NCI-H460 (cell line): ENCODE results near the gene CLIC5. TPM values are rescaled to one million over a fixed set of nuclear protein-coding genes. Genes with fewer than 3 reads are reported as not detected.

ENCODE experiments used
- DNase-seq: peaks from one replicate; pipeline ENCODE4 v3.0.0-alpha.2; 2016; ENCODE audit warnings: low read depth; ENCODE audit errors: extremely low read depth
- small RNA-seq, 2 experiments: library from RNA; depleted of rRNA; stranded (forward); fragments of <200 nt; gene quantifications; one replicate each; pipeline ENCODE3, GENCODE V24; 2014
- total RNA-seq: library from RNA; depleted of rRNA; stranded (reverse); fragments of >200 nt; shearing (Covaris generic); gene quantifications from 2 replicates; pipeline ENCODE4 v1.2.3, GENCODE V29; 2014; rRNA removed

CLIC5 gene
- total RNA-seq, 1 experiment from 2014 or later, result not detected

DNA sequence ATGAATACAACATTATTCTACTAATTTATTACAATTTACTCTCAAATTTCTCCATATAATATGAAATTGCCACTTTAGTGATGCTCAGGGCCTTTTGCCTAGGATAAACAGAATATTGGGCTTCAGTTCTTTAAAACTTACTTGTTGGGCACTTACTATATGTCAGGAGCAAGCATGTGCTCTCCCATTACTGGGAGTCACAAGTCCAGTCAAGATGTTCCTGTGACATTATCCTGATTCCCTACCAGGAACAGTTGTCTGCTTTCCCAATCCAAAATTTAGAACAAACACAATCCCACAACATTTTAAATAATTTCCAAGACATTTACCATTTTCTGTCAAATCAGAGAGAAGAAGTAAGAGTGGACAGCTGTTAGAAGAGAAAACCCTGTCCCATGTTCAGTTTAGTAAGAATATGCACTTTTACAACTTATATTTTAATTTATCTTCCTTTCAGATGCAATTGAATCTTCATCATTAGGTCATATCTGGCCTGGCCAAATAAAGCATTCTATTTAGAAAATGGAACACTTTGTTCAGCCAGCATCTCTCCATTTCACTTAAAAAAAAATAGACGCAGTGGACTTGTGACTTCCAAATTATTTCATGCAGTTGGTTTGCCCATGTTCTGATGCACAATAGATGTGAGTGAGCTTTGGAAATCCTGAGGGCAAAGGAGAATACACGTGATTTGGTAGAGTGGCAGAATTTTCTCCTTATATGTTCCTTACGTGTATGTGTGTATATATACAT is 159.8 kb downstream of the CLIC5 start:
- no peak for DNase-seq

- DNase-seq, result no peak
These were observed 161.4 kb downstream of the CLIC5 start for GRCh38 chr6:45854149-45854742.

GRCh38 chr6:45851034-45851400 is 164.6 kb downstream of the CLIC5 start:
- DNase-seq, result no peak

GRCh38 chr6:45850378-45851033 is 165.2 kb downstream of the CLIC5 start:
- DNase-seq, result no peak

GRCh38 chr6:45845567-45845966 is 170.1 kb downstream of the CLIC5 start:
- no peak for DNase-seq

GRCh38 chr6:45844986-45845385 is 170.7 kb downstream of the CLIC5 start:
- no peak for DNase-seq

DNA sequence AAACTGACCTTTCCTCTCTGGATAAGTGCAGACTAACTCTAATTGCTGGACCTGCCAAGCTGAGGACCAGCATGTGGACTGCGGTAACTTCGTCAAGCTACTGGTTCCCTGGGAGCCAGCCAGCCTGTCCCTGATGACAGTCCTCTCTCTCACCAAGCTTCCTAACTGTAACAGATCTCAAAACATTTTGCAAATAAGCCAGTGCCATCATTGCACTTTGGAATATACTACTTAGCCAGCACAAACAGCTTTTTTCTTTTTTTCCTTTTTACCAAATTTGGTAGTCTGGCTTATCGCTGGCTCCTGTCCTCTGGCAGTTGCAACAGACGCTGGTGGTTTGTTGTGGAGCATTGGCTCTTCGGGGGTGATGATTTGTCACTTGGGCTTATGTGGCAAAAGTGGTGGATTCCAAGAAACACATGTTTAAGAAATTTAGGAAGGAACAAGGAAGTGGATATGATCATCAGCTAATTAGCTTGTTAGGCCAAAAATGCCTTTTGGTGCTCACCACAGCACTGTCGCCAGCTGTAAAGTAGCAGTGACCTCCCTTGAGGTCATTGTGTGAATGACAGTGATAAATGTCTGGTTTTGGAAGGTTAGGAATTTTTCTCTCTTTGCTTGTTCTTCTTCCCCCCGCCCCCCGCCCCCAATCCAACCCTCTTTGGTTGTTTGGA is 171.7 kb downstream of the CLIC5 start:
- DNase-seq, result no peak

- no peak for DNase-seq
These were observed 174.6 kb downstream of the CLIC5 start for GRCh38 chr6:45841062-45841461.

DNA sequence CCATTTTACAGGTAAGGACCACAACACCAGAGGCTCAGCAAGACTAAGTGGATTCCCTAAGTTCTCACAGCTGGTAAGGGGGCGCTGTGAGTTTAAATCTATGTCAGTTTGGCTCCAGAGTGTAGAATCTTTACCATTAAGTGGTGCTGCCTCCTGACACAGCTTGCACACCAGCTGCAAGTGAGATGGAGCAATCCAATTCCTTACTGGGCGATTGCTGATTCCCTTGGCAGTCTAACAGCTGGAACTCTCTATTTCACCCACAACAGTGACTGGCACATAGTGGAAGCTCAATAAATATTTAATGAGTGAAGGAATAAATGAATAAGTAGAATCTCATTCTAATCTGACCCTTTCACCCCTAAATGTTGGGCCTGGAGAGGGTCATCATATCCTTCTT is 176.7 kb downstream of the CLIC5 start:
- no peak for DNase-seq

DNA sequence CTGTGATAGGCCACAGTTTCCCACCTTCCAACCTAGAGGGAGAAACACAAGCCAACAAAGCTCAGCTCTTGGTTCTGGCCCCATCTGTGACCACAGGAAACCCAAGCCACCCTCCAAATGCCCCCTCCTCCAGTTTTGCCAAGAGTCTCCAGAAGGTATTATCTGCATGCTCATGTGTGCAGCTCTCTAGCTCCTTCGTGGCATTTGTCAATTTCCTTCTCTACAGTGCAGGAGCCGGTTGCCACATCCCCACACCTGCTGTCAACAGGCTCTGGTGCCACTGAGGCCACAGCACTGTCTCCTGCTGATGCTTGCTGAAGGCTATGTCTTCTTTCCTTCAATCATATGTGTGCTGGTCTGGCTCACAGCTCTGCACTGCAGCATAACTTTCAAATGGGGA is 177.2 kb downstream of the CLIC5 start:
- no peak for DNase-seq

DNA sequence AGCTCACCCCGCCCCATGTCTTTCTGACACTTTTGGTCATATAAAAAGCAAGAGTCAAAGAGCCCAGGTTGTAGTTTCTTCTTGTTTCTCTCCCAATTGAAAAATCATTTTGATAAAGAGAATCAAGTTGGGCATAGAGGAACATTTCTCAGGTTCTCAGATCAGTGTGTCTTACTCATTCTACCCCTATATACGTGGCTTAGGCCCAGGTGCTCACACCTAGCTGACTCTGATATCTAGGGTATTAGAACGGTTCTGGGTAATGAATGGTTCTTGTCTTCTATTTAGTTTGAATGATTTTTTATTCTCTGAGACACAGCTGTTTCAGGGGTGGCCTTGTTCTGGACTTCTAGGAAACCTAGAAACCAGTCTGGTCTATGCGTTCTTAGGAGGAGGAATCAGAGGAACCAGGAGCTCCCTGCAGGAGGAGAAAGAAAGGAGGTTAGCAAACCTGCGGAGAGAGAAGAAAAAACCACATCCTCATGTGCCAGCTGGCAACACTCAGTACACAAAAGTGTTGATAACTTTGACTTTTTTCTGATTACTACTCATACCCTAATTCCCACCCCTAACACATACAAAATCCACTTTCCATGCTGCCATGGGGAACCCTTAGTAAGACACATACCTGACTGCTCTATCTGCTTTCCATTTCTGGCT is 178.0 kb downstream of the CLIC5 start:
- no peak for DNase-seq

GRCh38 chr6:45836984-45837383 is 178.7 kb downstream of the CLIC5 start:
- no peak for DNase-seq

GRCh38 chr6:45836438-45836824 is 179.2 kb downstream of the CLIC5 start:
- DNase-seq, result no peak

- DNase-seq, result no peak
These were observed 179.8 kb downstream of the CLIC5 start for GRCh38 chr6:45835721-45836437.

DNA sequence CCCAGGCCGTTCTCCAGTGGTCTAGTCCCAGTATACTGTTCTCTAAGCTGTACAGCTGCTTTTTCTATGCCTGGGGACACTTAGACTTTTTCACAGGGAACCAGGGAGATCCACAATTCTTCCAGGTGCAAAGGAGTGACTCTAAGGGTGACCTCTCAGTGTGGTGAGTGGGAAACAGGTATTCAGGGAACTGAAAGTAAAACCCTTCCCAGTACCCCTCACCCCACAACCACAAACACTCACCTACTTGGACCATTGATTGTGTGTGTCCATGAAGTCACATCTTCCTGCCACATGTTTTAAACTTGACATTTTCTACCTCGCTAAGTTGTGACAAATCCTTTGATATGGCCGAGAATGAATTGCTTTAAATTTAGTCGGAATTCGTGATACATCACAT is 183.6 kb downstream of the CLIC5 start:
- no peak for DNase-seq

Small RNAs within 50 kb of the gene (small RNA-seq; reads per million reads assigned to genes)
- 0 to 0.06 reads per million in 2 experiments for gene RNU6-754P

Other genes starting within 250 kb of the CLIC5 start
- gene ENPP4, start 114.1 kb upstream of the CLIC5 start, total RNA-seq, result 7.3 and 8.2 TPM in 2 replicates
- gene ENPP5, start 155.1 kb upstream of the CLIC5 start, total RNA-seq, result not detected in 2 replicates